ENCODE results near the gene SLIT1.

SLIT1 gene

DNA sequence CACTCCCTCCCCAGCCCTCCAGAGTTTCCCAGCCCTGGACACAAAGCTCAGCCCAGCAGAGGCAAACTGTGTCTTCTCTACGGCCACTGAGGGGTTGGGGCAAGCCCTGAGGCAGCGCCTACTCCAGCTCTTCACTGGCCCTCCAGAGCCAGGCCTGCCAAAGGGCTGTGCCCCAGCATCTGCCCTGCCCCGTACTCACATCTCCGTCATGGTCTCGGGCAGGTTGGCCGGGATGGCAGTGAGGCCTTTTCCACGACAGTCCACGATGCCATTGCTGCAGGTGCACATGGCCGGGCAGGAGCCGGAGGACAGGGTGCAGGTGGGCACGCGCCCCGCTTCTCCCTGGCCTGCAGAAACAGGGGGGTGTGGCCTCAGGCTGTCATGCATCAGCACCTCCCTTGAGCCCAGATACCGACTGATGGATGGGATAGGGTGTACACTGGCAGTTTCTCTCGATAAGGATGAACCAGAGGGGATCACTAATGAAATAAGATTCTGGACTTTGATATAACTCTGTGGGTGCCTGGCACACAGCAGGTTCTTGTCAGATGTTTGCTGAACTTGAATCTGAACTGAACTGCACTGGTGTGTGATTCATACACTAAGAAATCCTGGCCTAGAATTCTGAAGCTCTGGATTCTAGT is 125.2 kb downstream of the SLIT1 start:
- no peak for DNase-seq

DNA sequence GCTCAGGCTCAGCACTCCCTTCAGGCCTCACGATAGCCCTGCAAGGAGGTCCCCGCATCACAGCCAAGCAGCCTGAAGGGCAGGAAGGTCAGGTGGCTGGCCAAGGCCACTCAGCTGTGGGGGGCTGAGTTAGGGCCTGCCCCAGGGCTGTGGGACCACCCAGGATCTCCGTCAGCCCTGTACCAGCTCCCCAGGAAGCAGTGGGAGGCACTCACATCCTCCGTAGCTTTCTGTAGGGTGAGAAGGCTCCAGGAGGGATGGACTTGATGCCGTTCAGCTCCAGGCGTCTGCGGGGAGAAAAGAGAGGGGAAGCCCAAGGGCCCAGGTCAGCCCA is 125.9 kb downstream of the SLIT1 start:
- DNase-seq = no peak

DNA sequence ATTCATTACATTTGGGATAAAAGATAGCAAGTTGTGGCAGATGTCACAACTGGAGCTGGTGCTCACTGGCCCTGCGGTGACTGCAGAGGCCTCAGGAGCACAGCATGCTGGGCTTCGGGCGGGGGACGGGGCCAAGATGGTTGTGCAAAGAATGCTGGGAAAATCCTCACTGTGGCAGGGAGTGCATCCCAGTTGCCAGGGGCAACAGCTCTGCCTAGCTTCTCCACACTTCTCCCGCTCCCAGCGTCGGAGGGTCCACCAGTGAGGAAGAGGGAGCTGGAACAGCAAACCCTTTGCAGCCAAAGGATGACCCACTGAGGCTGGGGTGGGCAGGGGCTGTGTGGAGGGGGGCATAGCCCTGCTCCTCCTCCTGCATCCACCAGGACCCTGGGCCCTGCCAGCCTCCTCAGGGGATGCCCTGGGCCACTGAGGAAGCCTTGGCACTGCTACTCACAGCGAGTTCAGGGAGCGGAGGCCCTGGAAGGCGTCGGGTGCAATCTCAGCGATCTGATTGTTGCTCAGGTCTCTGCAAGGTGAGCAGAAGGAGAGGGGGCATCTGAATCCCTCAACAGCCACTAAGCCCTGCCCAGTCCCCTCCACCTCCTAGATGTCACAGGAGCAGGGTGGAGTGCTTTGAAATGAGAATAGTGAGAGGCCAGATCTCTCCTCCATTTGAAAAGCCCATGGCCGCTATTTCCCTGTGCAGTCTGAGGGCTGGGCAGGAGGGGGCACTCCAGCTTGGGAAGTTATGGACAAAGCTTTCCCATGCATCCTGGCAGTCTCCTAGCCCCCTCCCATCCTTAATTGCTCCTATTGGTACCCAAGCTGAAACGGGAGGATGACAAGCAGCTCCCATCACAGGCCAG is 126.5 kb downstream of the SLIT1 start:
- no peak for DNase-seq

DNA sequence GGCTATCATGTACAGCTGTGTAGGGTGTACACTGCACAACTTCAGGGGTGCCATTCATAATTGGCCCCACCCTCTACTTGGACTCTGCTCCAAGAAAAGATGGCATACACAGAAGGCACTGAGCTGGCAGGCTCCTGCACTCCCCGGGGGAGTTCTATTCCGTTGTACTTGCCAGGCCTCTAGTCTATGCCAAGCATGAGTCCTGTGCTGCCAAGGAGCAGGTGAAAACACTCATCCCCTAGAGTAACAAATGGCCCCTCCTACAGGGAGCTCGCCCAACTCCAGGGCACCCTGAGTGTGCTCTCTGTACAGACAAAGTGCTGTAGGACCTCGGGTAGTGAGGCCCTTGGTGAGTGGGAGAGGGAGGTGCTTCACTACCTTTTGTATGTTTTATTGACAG is 127.2 kb downstream of the SLIT1 start:
- DNase-seq = no peak

DNA sequence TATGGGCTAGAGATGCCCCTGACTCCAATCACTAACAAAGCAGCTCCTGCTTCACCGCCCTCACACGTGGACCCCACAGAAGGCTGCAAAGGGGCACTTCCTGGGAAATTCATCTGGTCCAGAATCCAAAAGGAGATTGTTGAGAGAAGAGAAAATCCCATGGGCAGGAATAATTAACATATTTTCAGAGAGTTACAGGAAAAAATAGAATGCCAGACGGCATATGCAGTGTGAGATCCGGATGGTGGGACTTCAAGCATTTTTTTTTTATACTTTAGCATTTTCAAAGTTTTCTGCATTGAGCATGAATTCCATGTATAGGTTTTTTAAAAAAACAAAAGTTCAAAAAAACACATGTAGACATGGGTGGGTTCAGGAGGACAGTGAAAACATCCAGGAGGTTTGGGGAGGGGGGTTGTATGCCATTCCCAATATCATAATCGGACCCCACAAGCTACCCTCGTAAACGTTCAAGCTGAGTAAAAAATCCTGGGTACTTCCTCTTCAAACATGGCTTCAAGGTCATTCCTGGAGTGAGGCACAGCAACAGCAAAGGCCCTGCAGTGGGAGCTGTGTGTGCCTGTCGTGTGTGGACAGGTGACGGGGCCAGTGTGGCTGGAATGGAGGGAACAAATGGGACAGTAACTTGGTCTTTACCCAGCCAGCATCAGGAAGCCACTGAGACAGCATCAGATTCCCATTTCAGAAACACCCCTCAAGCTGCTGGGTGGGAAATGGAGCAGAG is 128.1 kb downstream of the SLIT1 start:
- no peak for DNase-seq

GRCh38 chr10:97056003-97056630 is 129.6 kb downstream of the SLIT1 start:
- DNase-seq = no peak

DNA sequence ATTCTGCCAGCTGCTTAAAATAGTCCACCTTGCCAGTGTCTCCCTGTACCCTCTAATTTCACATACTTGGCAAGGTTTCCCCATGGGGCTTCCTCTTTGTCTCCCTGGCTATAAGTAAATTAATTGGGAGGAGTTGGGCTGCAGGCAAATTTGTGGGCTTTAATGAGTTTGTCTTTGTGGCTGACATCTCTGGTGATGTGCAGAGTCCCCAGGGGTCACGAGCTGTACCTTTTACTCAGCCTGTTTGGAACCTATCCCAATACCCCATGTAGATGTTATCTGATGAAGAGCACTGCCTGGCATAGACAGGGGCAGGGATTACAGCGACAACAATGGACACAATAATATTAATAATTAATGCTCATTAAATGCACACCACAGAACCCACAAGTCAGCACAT is 132.5 kb downstream of the SLIT1 start:
- no peak for DNase-seq

GRCh38 chr10:97050956-97051496 is 134.7 kb downstream of the SLIT1 start:
- DNase-seq = no peak

- no peak for DNase-seq
These were observed 135.5 kb downstream of the SLIT1 start for GRCh38 chr10:97050205-97050745.

GRCh38 chr10:97049670-97050069 is 136.1 kb downstream of the SLIT1 start:
- no peak for DNase-seq

GRCh38 chr10:97048649-97049427 is 136.9 kb downstream of the SLIT1 start:
- DNase-seq = no peak

DNA sequence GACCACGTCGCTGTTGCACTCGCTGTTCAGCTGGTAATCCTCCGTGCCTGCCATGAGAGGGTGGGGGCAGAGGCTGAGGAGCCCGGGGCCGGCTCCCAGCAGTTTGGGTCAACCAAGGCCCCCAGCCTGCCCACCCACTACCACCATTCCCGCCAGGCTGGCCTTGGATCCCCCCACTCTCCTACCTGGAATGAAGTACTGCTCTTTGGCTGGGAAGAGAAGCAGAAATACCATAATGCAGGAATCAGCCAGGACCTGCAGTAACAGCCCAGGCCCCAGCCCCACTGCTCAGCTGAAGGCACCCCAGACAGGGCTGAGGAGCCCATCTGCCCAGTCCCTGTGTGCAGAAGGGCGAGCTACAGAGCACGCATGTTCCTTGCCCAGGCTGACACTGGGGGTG is 138.0 kb downstream of the SLIT1 start:
- no peak for DNase-seq

GRCh38 chr10:97047083-97047736 is 138.5 kb downstream of the SLIT1 start:
- no peak for DNase-seq

GRCh38 chr10:97046456-97047082 is 139.2 kb downstream of the SLIT1 start:
- no peak for DNase-seq

DNA sequence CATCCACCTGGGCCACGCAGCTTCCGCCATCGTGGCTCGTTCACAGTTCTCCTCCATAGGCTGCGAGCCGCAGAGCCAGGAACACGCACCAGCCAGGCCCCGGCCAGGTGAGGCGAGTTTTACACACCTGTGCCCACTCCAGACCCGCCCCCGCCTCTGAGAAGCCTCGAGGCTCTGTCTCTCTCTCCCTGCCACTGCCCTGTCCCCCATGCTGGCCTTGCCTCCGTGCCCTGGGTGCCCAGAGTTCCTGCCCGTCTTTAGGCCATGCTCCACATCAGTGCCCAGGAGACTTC is 142.2 kb downstream of the SLIT1 start:
- DNase-seq = no peak

DNA sequence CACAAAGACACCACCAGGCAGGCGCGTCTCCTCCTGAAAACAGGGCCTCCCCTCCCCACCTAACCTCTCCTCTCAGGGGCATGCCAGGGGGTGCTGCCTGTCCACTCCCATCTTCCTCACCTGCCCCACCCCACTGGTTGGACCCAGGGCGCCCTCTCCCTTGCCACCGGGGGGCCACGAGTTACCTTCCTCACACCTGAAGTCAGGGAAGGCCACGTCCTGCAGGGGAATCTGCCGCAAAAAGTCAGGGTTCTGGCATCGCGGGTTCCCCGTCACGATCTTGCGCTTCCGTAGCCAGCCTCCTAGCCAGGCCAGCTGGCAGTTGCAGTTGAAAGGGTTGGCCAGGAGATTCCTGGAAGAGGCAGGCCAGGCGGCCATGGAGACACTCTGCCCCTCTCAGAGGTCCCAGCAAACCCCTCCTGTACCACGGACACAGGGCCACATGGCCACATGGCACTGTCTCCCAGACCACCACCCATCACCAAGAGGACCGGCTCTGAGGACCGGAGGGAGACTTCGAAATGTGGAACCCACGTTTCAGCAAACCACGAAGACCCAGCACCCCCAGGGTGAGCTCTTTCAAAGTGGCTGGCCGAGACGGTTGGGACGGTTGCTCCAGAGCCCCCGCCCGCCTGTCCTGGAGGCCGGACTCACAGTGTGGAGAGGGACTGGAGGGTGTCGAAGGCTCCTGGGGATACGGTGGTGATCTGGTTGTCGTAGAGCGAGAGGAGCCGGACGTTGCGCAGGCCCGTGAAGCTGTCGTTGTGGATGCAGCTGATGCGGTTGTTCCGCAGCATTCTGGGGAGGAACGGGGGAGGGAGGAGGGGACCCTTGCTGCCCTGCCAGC is 142.8 kb downstream of the SLIT1 start:
- no peak for DNase-seq

GRCh38 chr10:97042081-97042480 is 143.7 kb downstream of the SLIT1 start:
- no peak for DNase-seq

GRCh38 chr10:97040706-97041105 is 145.1 kb downstream of the SLIT1 start:
- no peak for DNase-seq

DNA sequence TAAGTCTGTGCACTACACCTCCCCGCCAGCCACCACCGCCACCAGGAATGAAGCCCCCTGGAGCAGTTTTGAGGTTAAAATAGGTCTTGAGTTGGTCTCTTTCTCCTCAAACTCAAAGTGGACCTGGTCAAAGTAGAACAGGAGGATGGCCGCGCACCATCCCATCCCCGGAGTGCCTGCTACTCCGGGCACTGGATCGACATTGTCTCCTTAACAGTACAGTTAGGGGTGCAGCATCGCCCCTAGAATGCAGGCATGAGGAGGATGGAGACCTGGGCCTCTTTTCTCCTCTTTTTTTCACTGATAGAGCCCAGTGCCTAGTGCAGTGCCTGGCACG is 145.5 kb downstream of the SLIT1 start:
- no peak for DNase-seq

- no peak for DNase-seq
These were observed 146.1 kb downstream of the SLIT1 start for GRCh38 chr10:97039538-97040247.
